Stomach (tissue), 19 donors: ENCODE measurements around the gene SLC13A3. TPM values are rescaled to one million over a fixed set of nuclear protein-coding genes. Genes with fewer than 3 reads are reported as not detected.

Source experiments
- DNase-seq, 2 donors: peaks; one replicate each; pipeline versions ENCODE4 v3.0.0 to v3.0.0-alpha.2; 2013 to 2019
- H3K27ac ChIP-seq, 5 donors: fragments of 200-600 bp in 4 of 5; sonication (generic) in 4 of 5; one replicate each; pipeline ENCODE4 v1.5.1; 2013 to 2019; ENCODE audit warnings: mild to moderate bottlenecking in 1 of 5, moderate library complexity in 1 of 5
- H3K27me3 ChIP-seq, 3 donors: fragments of 200-600 bp; sonication (generic); one replicate each; pipeline ENCODE4 v1.5.1; 2017 to 2019; ENCODE audit warnings: mixed run types in 1 of 3
- H3K36me3 ChIP-seq, 4 donors: fragments of 200-600 bp; sonication (generic); 1 replicate in 3 of 4; 2 replicates in 1 of 4; pipeline ENCODE4 v1.5.1; 2016 to 2019
- H3K4me1 ChIP-seq, 4 donors: fragments of 200-600 bp; sonication (generic); one replicate each; pipeline ENCODE4 v1.5.1; 2016 to 2019
- H3K4me3 ChIP-seq, 4 donors: fragments of 200-600 bp; sonication (generic) in 3 of 4; one replicate each; pipeline ENCODE4 v1.5.1; 2016 to 2019; ENCODE audit warnings: mild to moderate bottlenecking in 1 of 4
- H3K9me3 ChIP-seq, 4 donors: fragments of 200-600 bp; sonication (generic); one replicate each; pipeline ENCODE4 v1.5.1; 2016 to 2019
- CTCF ChIP-seq, 7 experiments: fragments of 450-650 bp in 4 of 7; fragments of 200-600 bp in 3 of 7; sonication (generic) in 3 of 7; IDR thresholded peaks; one replicate each; pipeline ENCODE4 v1.5.1; 2016 to 2019; ENCODE audit warnings: antibody characterized with exemption in 7 of 7, control low read depth in 2 of 7, mild to moderate bottlenecking in 1 of 7
- EP300 ChIP-seq: sonication (generic); formaldehyde crosslinking; IDR thresholded peaks from one replicate; pipeline ENCODE4 v1.6.1; 2017; ENCODE audit warnings: antibody characterized with exemption
- POLR2A ChIP-seq, 4 donors: fragments of 450-650 bp; IDR thresholded peaks; one replicate each; pipeline ENCODE4 v1.6.1; 2016; ENCODE audit warnings: antibody characterized with exemption in 4 of 4, control low read depth in 2 of 4, mild to moderate bottlenecking in 1 of 4, moderate library complexity in 1 of 4
- POLR2AphosphoS5 ChIP-seq, 3 donors: sonication (generic); formaldehyde crosslinking; IDR thresholded peaks; one replicate each; pipeline ENCODE4 v1.6.1; 2016; ENCODE audit warnings: antibody characterized with exemption in 3 of 3
- WGBS, 5 donors: extraction: QIAGEN DNeasy Blood & Tissue Kit in 3 of 5; methylation state at CpG; one replicate each; pipeline versions ENCODE4 v1.1.5 to v1.1.7; 2013 to 2018; 5-methylcytosine and 5-hydroxymethylcytosine counted together
- intact Hi-C: fragments of 100-400 bp; cut with DNase I; formaldehyde crosslinking; loops from one replicate; pipeline ENCODE4 v1.15.1; 2023; ENCODE audit warnings: low total_unique reads
- long read RNA-seq, 10 donors: transcript quantifications; one replicate each; lab custom pipeline, GENCODE V29; 2026
- polyA plus RNA-seq, 3 donors: library from polyadenylated mRNA; stranded (reverse); fragments of 200-250 nt; gene quantifications; one replicate each; pipeline ENCODE4 v1.2.3, GENCODE V29; 2013
- total RNA-seq, 5 donors: library from RNA; depleted of rRNA; stranded (reverse); fragments of >200 nt; gene quantifications; one replicate each; pipeline versions ENCODE4 v1.1.0 to v1.2.3, GENCODE V29; 2014 to 2016
- donor health status: healthy with polysubstance abuse.
- donor health status: Bipolar disorder and iron deficiency.
- donor health status: healthy.

SLC13A3 gene
- total RNA-seq (1 to 10 TPM in 3 of 5 donors, not detected in 2; 1.8 to 6.6 (median 3.8) TPM), polyA plus RNA-seq (1 to 10 TPM in 1 of 3 donors, under 1 TPM in 2; 0.61 to 1.1 (median 0.62) TPM)
- long read RNA-seq, donor 1 = 0 reads
- long read RNA-seq, donor 2 = 0 reads
- long read RNA-seq, donor 3 = 0 reads
- long read RNA-seq, donor 4 = 0 reads
- long read RNA-seq, donor 5 = 0 reads
- long read RNA-seq, donor 6 = 0 reads
- long read RNA-seq, donor 7 = 0 reads
- long read RNA-seq, donor 8 = 0 reads
- long read RNA-seq, donor 9 = 0 reads
- long read RNA-seq, donor 10 = 0 reads

DNA sequence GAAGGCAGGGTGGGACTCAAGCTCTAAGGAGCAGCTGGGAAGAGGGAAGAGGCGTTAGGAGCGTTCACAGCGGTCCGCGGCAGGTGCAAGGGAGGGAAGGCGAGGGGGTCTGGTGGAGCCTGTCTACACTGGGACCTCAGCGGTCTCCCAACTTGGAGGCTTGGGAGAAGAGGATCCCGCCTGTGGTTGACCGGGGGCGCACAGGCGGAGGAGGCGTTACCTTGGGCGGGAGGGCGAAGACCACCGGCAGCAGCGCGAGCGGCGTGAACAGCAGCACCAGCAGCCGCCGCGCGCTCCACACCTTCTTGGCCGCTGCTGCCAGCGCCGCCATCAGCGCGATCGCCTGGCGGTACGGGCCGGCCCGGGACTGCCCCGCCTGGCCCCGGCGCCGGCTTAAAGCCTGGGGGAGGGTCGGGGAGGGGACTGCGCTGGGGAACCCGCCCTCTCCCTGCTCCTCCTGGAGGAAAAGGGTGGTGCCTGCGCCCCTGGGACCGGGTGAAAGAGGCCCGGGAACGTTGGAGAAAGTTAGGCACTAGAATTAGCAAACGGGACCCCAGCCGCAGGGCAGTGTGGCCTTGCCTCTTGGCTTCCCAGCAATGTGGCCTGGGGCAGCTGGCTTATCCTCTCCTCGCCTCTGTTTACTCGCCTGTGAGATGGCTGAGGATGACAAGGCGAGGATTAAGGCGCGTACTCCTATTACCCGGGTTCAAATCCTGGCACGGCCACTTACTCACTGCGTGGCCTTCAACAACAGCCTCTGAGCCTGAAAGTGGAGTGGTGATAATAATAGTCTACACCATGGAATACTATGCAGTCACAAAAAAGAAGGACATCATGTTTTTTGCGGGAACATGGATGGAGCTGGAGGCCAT is at the start of gene SLC13A3:
TSS of gene SLC13A3 (minus strand) at position 369 of the 872 bp plus-strand sequence. CDS start at position 331, 38 bp downstream.
- TF ChIP-seq POLR2A (IDR thresholded peaks at IDR 0.05) (no peak), CTCF (IDR thresholded peaks at IDR 0.05) (no peak), POLR2AphosphoS5 (IDR thresholded peaks at IDR 0.05) (no peak), EP300 (no peak)
- H3K9me3 ChIP-seq = no peaks in the 10 kb centered on the region
- H3K4me1 ChIP-seq = peaks cover 0 to 9% (median 7%) of the 10 kb centered on the region in 4 donors
- DNase-seq = peak; percentile 46 to 70
- 12 to 28% (median 16%) methylated on average over 32 to 55 of the region's 55 CpGs for WGBS, 5 donors
- peaks cover 0 to 45% (median 11%) of the 10 kb centered on the region in 3 donors for H3K27me3 ChIP-seq
- peak within 1 kb of the TSS in 1 of 5 donors; percentile 10 for H3K27ac ChIP-seq
- peak within 1 kb of the TSS; percentile 27 to 38 (median 34) for H3K4me3 ChIP-seq
- intact Hi-C loops = no loop called here
- no peaks in the 10 kb centered on the region for H3K36me3 ChIP-seq

GRCh38 chr20:46701057-46701456 is 49.8 kb upstream of the SLC13A3 start:
- Histone ChIP-seq H3K4me1 (no peaks in the 10 kb centered on the region), H3K27me3 (peaks cover 0 to 7% (median 0%) of the 10 kb centered on the region in 3 donors), H3K36me3 (no peaks in the 10 kb centered on the region), H3K27ac (no peak overlapping the region), H3K9me3 (no peaks in the 10 kb centered on the region), H3K4me3 (no peak overlapping the region)
- WGBS, 5 donors = 75 to 83% (median 79%) methylated on average over 2 of the region's 2 CpGs
- TF ChIP-seq EP300 = no peak
- TF ChIP-seq POLR2AphosphoS5 (IDR thresholded peaks at IDR 0.05) = no peak
- no peak for TF ChIP-seq CTCF (IDR thresholded peaks at IDR 0.05)
- TF ChIP-seq POLR2A (IDR thresholded peaks at IDR 0.05) = no peak
- intact Hi-C loops = no loop called here
- DNase-seq = no peak

DNA sequence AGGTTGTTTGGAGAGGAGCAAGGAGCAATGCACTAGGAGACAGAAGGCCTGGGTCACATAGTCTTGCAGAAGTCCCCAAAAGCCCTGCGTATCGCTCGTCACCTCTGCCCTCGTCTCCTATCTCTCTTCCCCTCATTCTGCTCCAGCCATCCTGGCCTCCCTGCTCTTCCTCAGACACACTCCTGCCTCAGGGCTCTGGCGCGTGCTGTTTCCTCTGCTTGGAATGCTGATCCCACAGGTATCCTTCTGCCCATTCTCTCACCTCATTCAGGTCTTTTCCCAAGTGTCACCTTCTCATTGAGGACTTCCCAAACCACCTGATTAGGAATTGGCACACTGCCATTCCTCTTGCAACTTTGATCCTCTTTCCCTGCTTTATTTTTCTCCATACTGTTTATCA is 49.2 kb upstream of the SLC13A3 start:
- Histone ChIP-seq H3K4me1 (no peaks in the 10 kb centered on the region), H3K36me3 (no peaks in the 10 kb centered on the region), H3K9me3 (no peaks in the 10 kb centered on the region), H3K4me3 (no peak overlapping the region), H3K27ac (no peak overlapping the region), H3K27me3 (peaks cover 0 to 7% (median 0%) of the 10 kb centered on the region in 3 donors)
- TF ChIP-seq POLR2AphosphoS5 (IDR thresholded peaks at IDR 0.05) (no peak), EP300 (no peak), POLR2A (IDR thresholded peaks at IDR 0.05) (no peak), CTCF (IDR thresholded peaks at IDR 0.05) (no peak)
- intact Hi-C loops = no loop called here
- DNase-seq = no peak
- WGBS, 5 donors = 68 to 90% (median 86%) methylated on average over 6 of the region's 6 CpGs

DNA sequence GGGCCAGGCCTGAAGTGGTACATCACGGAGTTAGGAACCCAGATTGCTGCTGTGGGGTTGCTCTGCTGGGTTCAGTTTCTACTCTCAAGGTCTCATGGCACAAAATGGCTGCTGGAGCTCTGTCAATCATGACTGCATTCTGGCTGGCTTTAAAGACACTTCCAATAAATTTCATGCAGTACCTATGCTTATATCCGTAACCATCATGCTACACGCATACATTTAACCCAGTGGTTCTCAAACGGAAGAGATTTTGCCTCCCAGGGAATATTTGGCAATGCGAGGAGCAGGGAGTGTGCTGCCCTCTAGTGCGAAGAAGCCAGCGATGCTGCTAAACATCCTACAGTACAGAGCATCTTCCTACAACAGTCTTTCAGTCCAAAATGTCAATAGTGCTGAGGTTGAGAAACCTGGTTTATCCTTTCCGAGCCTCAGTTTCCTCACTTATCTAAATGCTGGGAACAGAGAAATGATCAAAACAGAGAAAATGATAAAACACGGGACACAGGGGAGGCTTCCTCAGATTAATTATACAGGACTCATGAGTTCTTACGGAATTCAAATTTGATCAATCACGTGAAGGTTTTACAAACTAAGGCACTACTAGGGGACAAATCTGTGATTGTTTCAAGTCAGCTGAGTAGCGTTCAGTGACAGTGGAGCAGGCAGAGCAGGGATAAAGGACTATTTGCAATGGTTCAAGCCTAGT is 48.5 kb upstream of the SLC13A3 start:
- no peaks in the 10 kb centered on the region for H3K9me3 ChIP-seq
- WGBS, 5 donors = 40 to 59% (median 50%) methylated on average over 12 of the region's 12 CpGs
- no peaks in the 10 kb centered on the region for H3K36me3 ChIP-seq
- no peak for TF ChIP-seq POLR2A (IDR thresholded peaks at IDR 0.05)
- TF ChIP-seq EP300 = no peak
- TF ChIP-seq POLR2AphosphoS5 (IDR thresholded peaks at IDR 0.05) = no peak
- TF ChIP-seq CTCF (IDR thresholded peaks at IDR 0.05) = peak in 1 of 7 experiments; percentile 20
- H3K27me3 ChIP-seq = peaks cover 0 to 7% (median 0%) of the 10 kb centered on the region in 3 donors
- H3K4me3 ChIP-seq = no peak overlapping the region
- no peak for DNase-seq
- H3K4me1 ChIP-seq = no peaks in the 10 kb centered on the region
- intact Hi-C loops = no loop called here
- H3K27ac ChIP-seq = no peak overlapping the region
